Motor neuron (in vitro differentiated cells): ENCODE measurements around the gene KCNK18. TPM values are rescaled to one million over a fixed set of nuclear protein-coding genes. Genes with fewer than 3 reads are reported as not detected.

Experiments
- total RNA-seq, 8 experiments: library from RNA; unstranded; fragments of 300-600 nt; gene quantifications; 2 replicates each; pipeline versions ENCODE4 v1.2.3 to v1.2.4, GENCODE V29; 2022

The KCNK18 gene
- total RNA-seq, 8 experiments from 2014 or later = 0.21 TPM; not detected in 7

Other genes starting within 250 kb of the KCNK18 start
- 10 to 100 TPM in 7 of 8 experiments, 1 to 10 TPM in 1; 3.4 to 49.6 (median 24.6) TPM for gene SHTN1, start 192.3 kb upstream of the KCNK18 start, total RNA-seq
- gene VAX1, start 59.2 kb upstream of the KCNK18 start, total RNA-seq = under 1 TPM in 6 of 8 experiments, not detected in 2; 0.05 to 0.95 (median 0.34) TPM
- 1 to 10 TPM in 1 of 8 experiments, under 1 TPM in 7; 0.05 to 4.4 (median 0.15) TPM for gene SLC18A2, start 43.6 kb downstream of the KCNK18 start, total RNA-seq
- gene PDZD8, start 178.0 kb downstream of the KCNK18 start, total RNA-seq = 10 to 100 TPM in 7 of 8 experiments, 1 to 10 TPM in 1; 10.0 to 62.1 (median 18.3) TPM